Measurements from ENCODE around the gene MAGEF1.

MAGEF1 gene

GRCh38 chr3:184740509-184741258 is 28.8 kb upstream of the MAGEF1 start:
- no peak for TF ChIP-seq CTCF (IDR thresholded peaks at IDR 0.05)

DNA sequence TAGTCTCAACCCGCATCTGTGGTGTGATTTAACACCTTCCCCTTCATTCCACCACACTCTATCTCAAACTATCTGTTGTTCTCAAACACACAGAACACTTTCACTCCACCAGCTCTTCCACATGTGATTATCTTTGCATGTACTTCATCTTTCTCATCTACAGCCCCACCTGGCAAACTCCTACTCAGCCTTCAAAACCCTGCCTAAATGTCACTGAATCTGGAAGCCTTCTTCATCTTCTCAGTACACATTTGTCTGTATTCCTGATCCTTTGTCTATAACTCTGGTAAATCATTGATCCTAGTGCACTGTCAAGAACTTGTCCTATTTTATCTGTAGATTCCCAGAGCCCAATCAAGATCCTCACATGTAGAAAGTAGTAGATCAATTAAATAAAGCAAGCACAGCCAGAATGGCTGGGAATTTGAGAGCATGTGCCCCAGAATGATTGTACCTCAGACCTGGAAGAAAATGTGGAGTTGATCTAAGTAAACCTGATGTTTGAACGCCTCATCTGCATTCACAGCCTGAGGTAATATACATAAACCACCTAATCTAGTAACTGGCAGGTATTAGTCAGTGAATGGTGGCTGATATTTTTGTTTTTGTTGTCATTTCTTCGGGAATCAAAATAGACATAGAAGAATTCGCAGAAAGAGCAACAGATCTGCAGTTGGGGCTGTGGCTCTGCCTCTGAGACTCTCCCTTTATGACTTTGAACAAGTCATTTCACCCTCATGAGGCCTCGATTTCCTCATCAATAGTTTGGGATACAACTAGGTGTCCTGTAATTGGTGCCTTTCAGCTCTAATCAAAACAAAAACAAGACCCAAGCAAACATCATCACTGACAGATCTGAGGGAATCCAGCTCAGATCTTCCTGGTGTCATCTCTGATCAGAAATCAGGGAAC is 28.0 kb upstream of the MAGEF1 start:
- no peak for TF ChIP-seq CTCF (IDR thresholded peaks at IDR 0.05)

- no peak for TF ChIP-seq CTCF (IDR thresholded peaks at IDR 0.05)
Measured at GRCh38 chr3:184738982-184739381, 27.1 kb upstream of the MAGEF1 start.

DNA sequence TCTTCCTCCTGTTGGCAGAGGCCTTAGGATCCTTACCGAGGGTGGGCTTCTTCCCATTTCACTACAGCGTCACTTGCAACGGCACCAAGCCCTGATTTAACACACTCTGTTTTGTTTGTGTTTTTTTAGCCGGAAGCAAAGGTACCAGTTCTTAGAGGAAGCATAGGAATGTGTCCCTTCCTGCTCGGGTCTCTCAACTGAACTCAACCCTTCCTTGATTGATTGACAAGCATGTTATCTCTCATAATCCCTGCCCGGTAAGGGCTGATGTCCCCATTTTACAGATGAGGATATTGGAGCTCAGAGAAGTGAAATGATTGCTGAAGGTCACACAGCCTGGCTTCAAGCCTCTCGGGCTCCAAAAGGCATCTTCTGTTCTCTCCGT is 26.6 kb upstream of the MAGEF1 start:
- TF ChIP-seq CTCF (IDR thresholded peaks at IDR 0.05), result no peak

DNA sequence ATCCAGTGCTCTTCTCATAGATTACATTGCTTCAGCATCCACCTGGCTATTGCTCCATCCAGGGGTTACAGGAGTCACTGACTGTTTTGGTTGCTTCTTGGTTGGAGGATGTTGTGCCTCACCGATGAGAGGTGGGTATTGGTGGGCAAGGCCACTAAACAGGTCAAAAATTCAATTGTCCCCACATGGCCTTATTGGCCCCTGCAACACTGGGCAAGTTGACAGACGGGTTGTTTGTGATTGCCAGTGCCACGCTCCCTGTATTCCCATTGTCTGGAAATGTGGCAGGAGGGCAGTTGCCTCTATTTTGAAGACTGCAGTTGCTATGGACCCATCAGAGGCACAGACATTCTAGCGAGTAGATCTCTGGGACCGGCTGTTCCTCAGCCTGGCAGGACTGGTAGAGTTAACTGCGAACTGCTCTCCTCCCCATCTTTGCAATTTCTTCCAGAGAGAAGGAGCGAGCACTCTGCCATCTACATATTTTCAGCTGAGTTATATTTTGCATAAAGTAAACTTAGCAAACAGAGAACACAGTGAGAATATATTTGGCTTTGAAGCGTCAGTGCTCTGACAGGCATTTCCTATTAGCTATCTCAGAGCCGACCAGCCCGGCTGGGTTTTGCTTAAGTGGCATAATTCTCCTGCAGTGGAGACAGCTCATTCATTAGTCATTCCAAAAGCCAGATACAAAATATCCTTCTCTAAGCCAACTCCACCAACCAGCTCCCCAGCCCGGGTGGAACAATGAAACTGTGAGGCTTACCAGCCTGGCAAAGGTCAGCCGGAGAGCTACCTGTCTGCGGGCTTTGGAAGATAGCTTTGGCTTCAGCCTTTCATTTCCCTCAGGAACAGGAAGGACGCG is 26.0 kb upstream of the MAGEF1 start:
- no peak for TF ChIP-seq CTCF (IDR thresholded peaks at IDR 0.05)

DNA sequence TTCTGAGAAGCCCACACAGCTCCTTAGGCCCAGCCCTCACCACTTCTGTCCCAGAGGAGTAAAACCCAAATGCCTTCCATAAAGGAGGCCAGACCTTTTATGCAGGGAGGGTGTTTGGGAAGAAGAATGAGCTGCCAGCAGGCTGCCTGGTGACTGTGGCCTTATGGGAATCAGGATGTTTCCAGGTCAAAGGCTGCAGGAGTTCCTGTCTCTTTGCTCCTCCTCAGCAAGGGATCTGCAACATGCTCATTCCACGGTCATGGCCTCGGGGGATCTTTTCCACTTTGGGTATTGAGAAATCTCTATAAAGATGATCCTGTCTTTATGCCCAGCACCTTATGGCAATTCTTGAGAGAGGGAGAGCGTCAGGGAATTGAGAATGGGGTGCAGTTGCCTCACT is 25.2 kb upstream of the MAGEF1 start:
- TF ChIP-seq CTCF (IDR thresholded peaks at IDR 0.05), result no peak
